HepG2 (cell line): ENCODE data around the gene FBF1. TPM values are rescaled to one million over a fixed set of nuclear protein-coding genes. Genes with fewer than 3 reads are reported as not detected.

Experiments
- CEBPG ChIP-seq: IDR thresholded peaks from 2 replicates; pipeline ENCODE4 v1.6.1; 2016
- GTF2F1 ChIP-seq: fragments of 150-350 bp; IDR thresholded peaks from 2 replicates; pipeline ENCODE4 v1.6.1; 2014; ENCODE audit warnings: low read length
- HNRNPUL1 ChIP-seq: fragments of 200-400 bp; formaldehyde crosslinking; IDR thresholded peaks from 2 replicates; pipeline ENCODE4 v1.6.1; 2017; ENCODE audit warnings: low read depth, mild to moderate bottlenecking, low read length, moderate library complexity
- HOXD1 ChIP-seq: sonication (generic); formaldehyde crosslinking; IDR thresholded peaks from 2 replicates; pipeline ENCODE4 v1.5.0; 2020; ENCODE audit warnings: missing genetic modification reagents
- IKZF1 ChIP-seq: fragments of 450-650 bp; IDR thresholded peaks from 2 replicates; pipeline ENCODE4 v1.7.1; 2016
- IRF2 ChIP-seq: IDR thresholded peaks from 2 replicates; pipeline ENCODE4 v1.6.1; 2018; ENCODE audit warnings: missing genetic modification reagents, missing compliant biosample characterization
- KDM3A ChIP-seq: IDR thresholded peaks from 2 replicates; pipeline ENCODE4 v1.6.1; 2018; ENCODE audit warnings: low read depth, missing compliant biosample characterization
- KLF12 ChIP-seq: sonication (generic); formaldehyde crosslinking; IDR thresholded peaks from 2 replicates; pipeline ENCODE4 v1.4.0; 2020; ENCODE audit warnings: missing genetic modification reagents, borderline replicate concordance
- MAFF ChIP-seq: IDR thresholded peaks from 2 replicates; pipeline ENCODE4 v1.6.1; 2011; ENCODE audit warnings: low read depth, low read length, improper control_type of control experiment
- MYPOP ChIP-seq: sonication (generic); formaldehyde crosslinking; IDR thresholded peaks from 2 replicates; pipeline ENCODE4 v1.8.1; 2023; ENCODE audit warnings: mild to moderate bottlenecking, moderate library complexity, missing genetic modification reagents
- MZF1 ChIP-seq: sonication (generic); formaldehyde crosslinking; IDR thresholded peaks from 2 replicates; pipeline ENCODE4 v1.8.1; 2023; ENCODE audit warnings: mild to moderate bottlenecking, missing genetic modification reagents, borderline replicate concordance
- NFKBIZ ChIP-seq: IDR thresholded peaks from 2 replicates; pipeline ENCODE4 v1.6.1; 2018; ENCODE audit warnings: missing genetic modification reagents, missing compliant biosample characterization
- NR2C2 ChIP-seq: sonication (generic); formaldehyde crosslinking; IDR thresholded peaks from 2 replicates; pipeline ENCODE4 v1.4.0; 2020; ENCODE audit warnings: missing genetic modification reagents, mild to moderate bottlenecking, moderate library complexity, borderline replicate concordance
- RAD51 ChIP-seq: fragments of 450-650 bp; IDR thresholded peaks from 2 replicates; pipeline ENCODE4 v1.6.1; 2016; ENCODE audit warnings: borderline replicate concordance
- SIX1 ChIP-seq: sonication (generic); formaldehyde crosslinking; IDR thresholded peaks from 2 replicates; pipeline ENCODE4 v1.4.0; 2020; ENCODE audit warnings: missing genetic modification reagents, borderline replicate concordance
- SMC3 ChIP-seq: IDR thresholded peaks from 2 replicates; pipeline ENCODE4 v1.6.1; 2011; ENCODE audit warnings: low read length, improper control_type of control experiment
- SSRP1 ChIP-seq: IDR thresholded peaks from 2 replicates; pipeline ENCODE4 v1.6.1; 2016; ENCODE audit warnings: control low read depth
- ZNF180 ChIP-seq: sonication (generic); formaldehyde crosslinking; IDR thresholded peaks from 2 replicates; pipeline ENCODE4 v1.4.0; 2020; ENCODE audit warnings: low read depth, missing genetic modification reagents, borderline replicate concordance
- ZNF234 ChIP-seq: sonication (generic); formaldehyde crosslinking; conservative IDR thresholded peaks from 2 replicates; pipeline ENCODE4 v1.5.1; 2020; ENCODE audit warnings: mild to moderate bottlenecking, missing genetic modification reagents
- ZNF350 ChIP-seq: sonication (generic); formaldehyde crosslinking; IDR thresholded peaks from 2 replicates; pipeline ENCODE4 v1.4.0; 2020; ENCODE audit warnings: mild to moderate bottlenecking, low read depth, missing genetic modification reagents, borderline replicate concordance
- ZNF468 ChIP-seq: sonication (generic); formaldehyde crosslinking; IDR thresholded peaks from 2 replicates; pipeline ENCODE4 v1.8.0; 2022; ENCODE audit warnings: mild to moderate bottlenecking, moderate library complexity, missing genetic modification reagents
- ZNF556 ChIP-seq: sonication (generic); formaldehyde crosslinking; IDR thresholded peaks from 2 replicates; pipeline ENCODE4 v1.4.0; 2020; ENCODE audit warnings: mild to moderate bottlenecking, missing genetic modification reagents, borderline replicate concordance
- ZNF564 ChIP-seq: sonication (generic); formaldehyde crosslinking; IDR thresholded peaks from 2 replicates; pipeline ENCODE4 v1.8.1; 2023; ENCODE audit warnings: mild to moderate bottlenecking, missing genetic modification reagents
- ZNF570 ChIP-seq: sonication (generic); formaldehyde crosslinking; IDR thresholded peaks from 2 replicates; pipeline ENCODE4 v1.4.0; 2020; ENCODE audit warnings: mild to moderate bottlenecking, missing genetic modification reagents, borderline replicate concordance
- ZNF703 ChIP-seq: sonication (generic); formaldehyde crosslinking; IDR thresholded peaks from 2 replicates; pipeline ENCODE4 v1.5.1; 2020; ENCODE audit warnings: missing genetic modification reagents, mild to moderate bottlenecking, moderate library complexity, borderline replicate concordance
- ZXDC ChIP-seq: sonication (generic); formaldehyde crosslinking; IDR thresholded peaks from 2 replicates; pipeline ENCODE4 v1.5.0; 2020; ENCODE audit warnings: mild to moderate bottlenecking, missing genetic modification reagents
- polyA plus RNA-seq, 8 experiments: library from polyadenylated mRNA; depleted of rRNA in 3 of 8; stranded (reverse) in 7 of 8; unstranded in 1 of 8; fragments of >200 nt; fragmentation: Illumina TruSeq in 4 of 8; extraction: Trizol in 4 of 8; gene quantifications; 2 replicates each; pipeline versions ENCODE4 v1.2.1 to v1.2.3, GENCODE V29; 2011 to 2016; ENCODE audit warnings: low read depth in 4 of 8, missing spikeins in 1 of 8, mixed read lengths in 1 of 8; ENCODE audit not compliant: insufficient read depth in 1 of 8
- total RNA-seq, 5 experiments: library from RNA; depleted of rRNA; stranded (reverse); fragments of >200 nt; fragmentation: Illumina TruSeq; extraction: Trizol; gene quantifications; 2 replicates each; pipeline ENCODE4 v1.2.3, GENCODE V29; 2016; ENCODE audit warnings: low read depth in 1 of 5
- TF ChIP-seq, protein P1 (sequence below): sonication (generic); formaldehyde crosslinking; conservative IDR thresholded peaks from 2 replicates; pipeline ENCODE4 v1.4.0; 2020; ENCODE audit warnings: missing genetic modification reagents

Gene FBF1
- total and polyA plus RNA-seq, 2 of the 13 experiments (the other 11 are each of a cell fraction or from before 2014, with no cell fraction given) = 2.4 to 8.1 TPM

GRCh38 chr17:75904749-75905521 lies 35.9 kb downstream of the FBF1 start, which contains the start of gene MRPL38 (continued):
- TF ChIP-seq KDM3A (CRISPR knock-in tag) (peak; percentile 99), NFKBIZ (CRISPR knock-in tag) (peak; percentile 46; the same call in 1 of the 2 replicates), IRF2 (CRISPR knock-in tag) (peak; percentile 98), ZNF703 (CRISPR knock-in tag) (no peak), MAFF (no peak), SIX1 (CRISPR knock-in tag) (peak; percentile 53; the same call in 1 of the 2 replicates), CEBPG (CRISPR knock-in tag) (peak; percentile 51), ZNF570 (CRISPR knock-in tag) (no peak), ZNF468 (CRISPR knock-in tag) (no peak), SSRP1 (peak; percentile 50; the same call in 1 of the 2 replicates), GTF2F1 (no peak; the same call in 1 of the 2 replicates), MYPOP (CRISPR knock-in tag) (peak; percentile 94), IKZF1 (no peak), MZF1 (CRISPR knock-in tag) (no peak), HNRNPUL1 (no peak; the same call in 1 of the 2 replicates), SMC3 (peak; percentile 61; the same call in 1 of the 2 replicates), ZNF564 (CRISPR knock-in tag) (peak; percentile 96), RAD51 (no peak), ZNF234 (CRISPR knock-in tag) (no peak; the same call in 1 of the 2 replicates), NR2C2 (peak; percentile 53; the same call in 1 of the 2 replicates), ZNF556 (CRISPR knock-in tag) (peak; percentile 79; the same call in 1 of the 2 replicates), ZNF350 (CRISPR knock-in tag) (peak; percentile 83), ZNF180 (no peak), HOXD1 (CRISPR knock-in tag) (peak; percentile 93), KLF12 (CRISPR knock-in tag) (peak; percentile 98), ZXDC (CRISPR knock-in tag) (peak; percentile 62; the same call in 1 of the 2 replicates)
- TF ChIP-seq, protein P1, sequence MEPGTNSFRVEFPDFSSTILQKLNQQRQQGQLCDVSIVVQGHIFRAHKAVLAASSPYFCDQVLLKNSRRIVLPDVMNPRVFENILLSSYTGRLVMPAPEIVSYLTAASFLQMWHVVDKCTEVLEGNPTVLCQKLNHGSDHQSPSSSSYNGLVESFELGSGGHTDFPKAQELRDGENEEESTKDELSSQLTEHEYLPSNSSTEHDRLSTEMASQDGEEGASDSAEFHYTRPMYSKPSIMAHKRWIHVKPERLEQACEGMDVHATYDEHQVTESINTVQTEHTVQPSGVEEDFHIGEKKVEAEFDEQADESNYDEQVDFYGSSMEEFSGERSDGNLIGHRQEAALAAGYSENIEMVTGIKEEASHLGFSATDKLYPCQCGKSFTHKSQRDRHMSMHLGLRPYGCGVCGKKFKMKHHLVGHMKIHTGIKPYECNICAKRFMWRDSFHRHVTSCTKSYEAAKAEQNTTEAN = peak; percentile 95
